Measurements from ENCODE around the gene NCS1. TPM values are rescaled to one million over a fixed set of nuclear protein-coding genes. Genes with fewer than 3 reads are reported as not detected.

NCS1 gene
- total RNA-seq, 1 experiment from 2014 or later, result 68.7 TPM

DNA sequence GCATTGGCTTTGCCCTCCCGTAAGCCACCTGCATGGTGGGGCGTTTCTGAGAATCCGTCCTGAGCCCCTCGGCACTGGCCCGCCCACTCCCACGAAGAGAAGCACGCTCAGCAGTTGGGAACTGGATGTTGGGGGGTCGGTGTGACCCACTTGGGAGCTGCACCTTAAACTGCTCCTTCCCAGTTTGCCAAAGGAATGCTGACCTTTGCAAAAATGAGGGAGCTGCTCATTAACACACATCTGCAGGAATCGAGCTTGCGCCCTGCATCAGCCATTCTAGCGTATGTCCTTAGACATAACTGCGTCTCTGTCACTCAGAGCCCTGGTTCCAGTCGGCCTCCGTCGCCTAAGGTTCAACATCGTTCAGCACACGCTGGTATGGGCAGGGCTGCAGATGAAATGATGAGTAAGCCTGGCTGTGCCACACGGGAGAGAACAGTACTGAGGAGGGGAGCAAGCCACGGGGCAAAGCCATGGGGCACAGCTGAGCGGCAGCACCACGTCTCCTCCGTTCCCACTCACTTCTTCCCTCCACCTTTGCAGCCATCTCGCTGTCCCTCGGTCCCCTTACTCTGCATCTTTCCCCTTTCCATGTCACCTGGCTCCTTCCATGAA lies 28.8 kb upstream of the NCS1 start:
- BruUV-seq (replicated peaks), result no TSS peak
- DNase-seq (ENCODE audit: low read depth, low spot score) (no peak), ATAC-seq (no peak)
- H3K27ac ChIP-seq (ENCODE audit: low read depth, low read length), result no peak overlapping the region
- H3K4me3 ChIP-seq (replicated peaks in 1 of 2; ENCODE audit: low read depth in 1 of 2, low read length in 2 of 2), result no peak overlapping the region
- H3K4me2 ChIP-seq (ENCODE audit: low read length), result no peak overlapping the region
- no peaks in the 10 kb centered on the region for H3K9me2 ChIP-seq (ENCODE audit: insufficient read depth)
- H2AFZ ChIP-seq (ENCODE audit: low read depth, low read length, poor library complexity, severe bottlenecking), result no peak overlapping the region
- H3K9ac ChIP-seq (ENCODE audit: low read length), result no peak overlapping the region
- H3K36me3 ChIP-seq (ENCODE audit: control insufficient read depth in 1 of 2, insufficient read depth in 2 of 2, low read length in 2 of 2), result no peaks in the 10 kb centered on the region
- ChIA-PET CTCF (no interaction called here), POLR2A (no interaction called here), RAD21 (ENCODE audit: low non-redundant PET in 1 of 2, low total read pairs in 2 of 2, uncharacterized antibody in 2 of 2, unreplicated experiment in 2 of 2) (no interaction called here)
- H3K9me3 ChIP-seq (ENCODE audit: control insufficient read depth in 1 of 2, insufficient read depth in 1 of 2, low read depth in 1 of 2, low read length in 2 of 2), result no peaks in the 10 kb centered on the region
- H3K79me2 ChIP-seq (ENCODE audit: insufficient read depth, low read length), result no peaks in the 10 kb centered on the region
- TF ChIP-seq RAD21 (IDR thresholded peaks at IDR 0.05; ENCODE audit: low read depth) (no peak), EZH2phosphoT487 (IDR thresholded peaks at IDR 0.05; ENCODE audit: borderline replicate concordance) (no peak), YY1 (IDR thresholded peaks at IDR 0.05; ENCODE audit: extremely low read depth, insufficient replicate concordance, low read depth, low read length) (no peak), JUND (IDR thresholded peaks at IDR 0.05) (no peak), TCF7L2 (IDR thresholded peaks at IDR 0.05; ENCODE audit: borderline replicate concordance, extremely low read depth, insufficient read depth, insufficient read length) (no peak), SIN3A (IDR thresholded peaks at IDR 0.05; ENCODE audit: low read depth) (no peak), POLR2AphosphoS5 (IDR thresholded peaks at IDR 0.05; ENCODE audit: low read depth, low read length) (no peak), EZH2 (IDR thresholded peaks at IDR 0.05) (no peak), EGR1 (IDR thresholded peaks at IDR 0.05; ENCODE audit: low read depth) (no peak), POLR2A (IDR thresholded peaks at IDR 0.05; ENCODE audit: borderline replicate concordance, extremely low read depth, insufficient read depth, insufficient read length) (no peak), FOSL1 (IDR thresholded peaks at IDR 0.05; ENCODE audit: low read depth) (no peak), CEBPB (IDR thresholded peaks at IDR 0.05; ENCODE audit: low read depth) (no peak), ELF1 (IDR thresholded peaks at IDR 0.05; ENCODE audit: borderline replicate concordance, low read depth) (no peak), ZFX (IDR thresholded peaks at IDR 0.05) (no peak), CBX3 (IDR thresholded peaks at IDR 0.05; ENCODE audit: low read depth) (no peak)
- TF ChIP-seq, protein P1, sequence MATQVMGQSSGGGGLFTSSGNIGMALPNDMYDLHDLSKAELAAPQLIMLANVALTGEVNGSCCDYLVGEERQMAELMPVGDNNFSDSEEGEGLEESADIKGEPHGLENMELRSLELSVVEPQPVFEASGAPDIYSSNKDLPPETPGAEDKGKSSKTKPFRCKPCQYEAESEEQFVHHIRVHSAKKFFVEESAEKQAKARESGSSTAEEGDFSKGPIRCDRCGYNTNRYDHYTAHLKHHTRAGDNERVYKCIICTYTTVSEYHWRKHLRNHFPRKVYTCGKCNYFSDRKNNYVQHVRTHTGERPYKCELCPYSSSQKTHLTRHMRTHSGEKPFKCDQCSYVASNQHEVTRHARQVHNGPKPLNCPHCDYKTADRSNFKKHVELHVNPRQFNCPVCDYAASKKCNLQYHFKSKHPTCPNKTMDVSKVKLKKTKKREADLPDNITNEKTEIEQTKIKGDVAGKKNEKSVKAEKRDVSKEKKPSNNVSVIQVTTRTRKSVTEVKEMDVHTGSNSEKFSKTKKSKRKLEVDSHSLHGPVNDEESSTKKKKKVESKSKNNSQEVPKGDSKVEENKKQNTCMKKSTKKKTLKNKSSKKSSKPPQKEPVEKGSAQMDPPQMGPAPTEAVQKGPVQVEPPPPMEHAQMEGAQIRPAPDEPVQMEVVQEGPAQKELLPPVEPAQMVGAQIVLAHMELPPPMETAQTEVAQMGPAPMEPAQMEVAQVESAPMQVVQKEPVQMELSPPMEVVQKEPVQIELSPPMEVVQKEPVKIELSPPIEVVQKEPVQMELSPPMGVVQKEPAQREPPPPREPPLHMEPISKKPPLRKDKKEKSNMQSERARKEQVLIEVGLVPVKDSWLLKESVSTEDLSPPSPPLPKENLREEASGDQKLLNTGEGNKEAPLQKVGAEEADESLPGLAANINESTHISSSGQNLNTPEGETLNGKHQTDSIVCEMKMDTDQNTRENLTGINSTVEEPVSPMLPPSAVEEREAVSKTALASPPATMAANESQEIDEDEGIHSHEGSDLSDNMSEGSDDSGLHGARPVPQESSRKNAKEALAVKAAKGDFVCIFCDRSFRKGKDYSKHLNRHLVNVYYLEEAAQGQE (IDR thresholded peaks at IDR 0.05; ENCODE audit: low read depth), result no peak
- TF ChIP-seq, protein P2, sequence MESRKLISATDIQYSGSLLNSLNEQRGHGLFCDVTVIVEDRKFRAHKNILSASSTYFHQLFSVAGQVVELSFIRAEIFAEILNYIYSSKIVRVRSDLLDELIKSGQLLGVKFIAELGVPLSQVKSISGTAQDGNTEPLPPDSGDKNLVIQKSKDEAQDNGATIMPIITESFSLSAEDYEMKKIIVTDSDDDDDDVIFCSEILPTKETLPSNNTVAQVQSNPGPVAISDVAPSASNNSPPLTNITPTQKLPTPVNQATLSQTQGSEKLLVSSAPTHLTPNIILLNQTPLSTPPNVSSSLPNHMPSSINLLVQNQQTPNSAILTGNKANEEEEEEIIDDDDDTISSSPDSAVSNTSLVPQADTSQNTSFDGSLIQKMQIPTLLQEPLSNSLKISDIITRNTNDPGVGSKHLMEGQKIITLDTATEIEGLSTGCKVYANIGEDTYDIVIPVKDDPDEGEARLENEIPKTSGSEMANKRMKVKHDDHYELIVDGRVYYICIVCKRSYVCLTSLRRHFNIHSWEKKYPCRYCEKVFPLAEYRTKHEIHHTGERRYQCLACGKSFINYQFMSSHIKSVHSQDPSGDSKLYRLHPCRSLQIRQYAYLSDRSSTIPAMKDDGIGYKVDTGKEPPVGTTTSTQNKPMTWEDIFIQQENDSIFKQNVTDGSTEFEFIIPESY (IDR thresholded peaks at IDR 0.05; ENCODE audit: extremely low read depth, insufficient replicate concordance, low read length), result no peak
- TF ChIP-seq, protein P3, sequence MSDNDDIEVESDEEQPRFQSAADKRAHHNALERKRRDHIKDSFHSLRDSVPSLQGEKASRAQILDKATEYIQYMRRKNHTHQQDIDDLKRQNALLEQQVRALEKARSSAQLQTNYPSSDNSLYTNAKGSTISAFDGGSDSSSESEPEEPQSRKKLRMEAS (IDR thresholded peaks at IDR 0.05), result no peak
- TF ChIP-seq, protein P4, sequence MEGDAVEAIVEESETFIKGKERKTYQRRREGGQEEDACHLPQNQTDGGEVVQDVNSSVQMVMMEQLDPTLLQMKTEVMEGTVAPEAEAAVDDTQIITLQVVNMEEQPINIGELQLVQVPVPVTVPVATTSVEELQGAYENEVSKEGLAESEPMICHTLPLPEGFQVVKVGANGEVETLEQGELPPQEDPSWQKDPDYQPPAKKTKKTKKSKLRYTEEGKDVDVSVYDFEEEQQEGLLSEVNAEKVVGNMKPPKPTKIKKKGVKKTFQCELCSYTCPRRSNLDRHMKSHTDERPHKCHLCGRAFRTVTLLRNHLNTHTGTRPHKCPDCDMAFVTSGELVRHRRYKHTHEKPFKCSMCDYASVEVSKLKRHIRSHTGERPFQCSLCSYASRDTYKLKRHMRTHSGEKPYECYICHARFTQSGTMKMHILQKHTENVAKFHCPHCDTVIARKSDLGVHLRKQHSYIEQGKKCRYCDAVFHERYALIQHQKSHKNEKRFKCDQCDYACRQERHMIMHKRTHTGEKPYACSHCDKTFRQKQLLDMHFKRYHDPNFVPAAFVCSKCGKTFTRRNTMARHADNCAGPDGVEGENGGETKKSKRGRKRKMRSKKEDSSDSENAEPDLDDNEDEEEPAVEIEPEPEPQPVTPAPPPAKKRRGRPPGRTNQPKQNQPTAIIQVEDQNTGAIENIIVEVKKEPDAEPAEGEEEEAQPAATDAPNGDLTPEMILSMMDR (IDR thresholded peaks at IDR 0.05 in 2 of 3, conservative IDR thresholded peaks at IDR 0.05 in 1 of 3; ENCODE audit: borderline replicate concordance in 1 of 3, insufficient read depth in 1 of 3, low read depth in 2 of 3, low read length in 2 of 3), result no peak
- TF ChIP-seq, protein P5, sequence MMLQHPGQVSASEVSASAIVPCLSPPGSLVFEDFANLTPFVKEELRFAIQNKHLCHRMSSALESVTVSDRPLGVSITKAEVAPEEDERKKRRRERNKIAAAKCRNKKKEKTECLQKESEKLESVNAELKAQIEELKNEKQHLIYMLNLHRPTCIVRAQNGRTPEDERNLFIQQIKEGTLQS (IDR thresholded peaks at IDR 0.05), result no peak
- peaks cover 0 to 8% of the 10 kb centered on the region in 2 experiments; a peak in 2 of 4 replicates for H3K4me1 ChIP-seq (ENCODE audit: control insufficient read depth in 1 of 2, insufficient read depth in 2 of 2, low read length in 2 of 2)
- H4K20me1 ChIP-seq (ENCODE audit: insufficient read depth), result no peaks in the 10 kb centered on the region
- peaks cover 34% of the 10 kb centered on the region for H3K27me3 ChIP-seq (ENCODE audit: insufficient read depth, low read length)
- intact Hi-C loops (cut with micrococcal nuclease), result no loop called here
